ENCODE results near the gene KREMEN2.
"Not testable (repeated sequence)": the region's sequence is repeated elsewhere in the genome, so short reads cannot be mapped to it uniquely, and the experiment has no call there.

KREMEN2 gene

GRCh38 chr16:2924901-2925755 is 38.9 kb upstream of the KREMEN2 start:
- H3K27me3 ChIP-seq (ENCODE audit: insufficient read depth, low read depth): no peaks in the 10 kb centered on the region
- no peak overlapping the region for H3K9ac ChIP-seq
- peaks cover 14% of the 10 kb centered on the region for H3K4me1 ChIP-seq (ENCODE audit: low read depth, poor library complexity, severe bottlenecking)
- no peak overlapping the region for H3K27ac ChIP-seq
- H2AFZ ChIP-seq (ENCODE audit: low read depth): no peak overlapping the region
- H3K36me3 ChIP-seq (ENCODE audit: insufficient read depth): no peaks in the 10 kb centered on the region
- no peaks in the 10 kb centered on the region for H3K79me2 ChIP-seq (ENCODE audit: insufficient read depth, low read depth)
- no peaks in the 10 kb centered on the region for H4K20me1 ChIP-seq (ENCODE audit: insufficient read depth)
- no peak overlapping the region for H3K4me3 ChIP-seq (IDR thresholded peaks at IDR 0.05; ENCODE audit: insufficient read depth, low read depth, low read length)
- TF ChIP-seq CTCF (conservative IDR thresholded peaks at IDR 0.05; ENCODE audit: low read depth, low read length): no peak
- H3K4me2 ChIP-seq: no peak overlapping the region

- H3K4me3 ChIP-seq (IDR thresholded peaks at IDR 0.05; ENCODE audit: insufficient read depth, low read depth, low read length): no peak overlapping the region
- peak overlapping the region; percentile 40; the same call in 1 of the 2 replicates for H3K4me2 ChIP-seq
- TF ChIP-seq CTCF (conservative IDR thresholded peaks at IDR 0.05; ENCODE audit: low read depth, low read length): no peak
- H3K36me3 ChIP-seq (ENCODE audit: insufficient read depth): no peaks in the 10 kb centered on the region
- no peak overlapping the region for H3K9ac ChIP-seq
- no peaks in the 10 kb centered on the region for H4K20me1 ChIP-seq (ENCODE audit: insufficient read depth)
- no peaks in the 10 kb centered on the region for H3K27me3 ChIP-seq (ENCODE audit: insufficient read depth, low read depth)
- H2AFZ ChIP-seq (ENCODE audit: low read depth): no peak overlapping the region
- H3K27ac ChIP-seq: no peak overlapping the region
- H3K79me2 ChIP-seq (ENCODE audit: insufficient read depth, low read depth): no peaks in the 10 kb centered on the region
- H3K4me1 ChIP-seq (ENCODE audit: low read depth, poor library complexity, severe bottlenecking): peaks cover 14% of the 10 kb centered on the region
Observed at GRCh38 chr16:2925951-2926649, 38.0 kb upstream of the KREMEN2 start.

GRCh38 chr16:2926650-2926999 is 37.5 kb upstream of the KREMEN2 start:
- no peak overlapping the region for H3K27ac ChIP-seq
- no peaks in the 10 kb centered on the region for H4K20me1 ChIP-seq (ENCODE audit: insufficient read depth)
- peak overlapping the region; percentile 40 for H3K4me2 ChIP-seq
- peaks cover 14% of the 10 kb centered on the region for H3K4me1 ChIP-seq (ENCODE audit: low read depth, poor library complexity, severe bottlenecking)
- no peaks in the 10 kb centered on the region for H3K27me3 ChIP-seq (ENCODE audit: insufficient read depth, low read depth)
- H3K79me2 ChIP-seq (ENCODE audit: insufficient read depth, low read depth): no peaks in the 10 kb centered on the region
- no peak overlapping the region for H3K9ac ChIP-seq
- H2AFZ ChIP-seq (ENCODE audit: low read depth): 0 out of 2 replicates have a peak overlapping the region, but pooled peaks have one; percentile 19
- H3K36me3 ChIP-seq (ENCODE audit: insufficient read depth): no peaks in the 10 kb centered on the region
- no peak overlapping the region for H3K4me3 ChIP-seq (IDR thresholded peaks at IDR 0.05; ENCODE audit: insufficient read depth, low read depth, low read length)
- TF ChIP-seq CTCF (conservative IDR thresholded peaks at IDR 0.05; ENCODE audit: low read depth, low read length): no peak

GRCh38 chr16:2927010-2927646 is 36.9 kb upstream of the KREMEN2 start:
- H3K27me3 ChIP-seq (ENCODE audit: insufficient read depth, low read depth): no peaks in the 10 kb centered on the region
- peak overlapping the region; percentile 40 for H3K4me2 ChIP-seq
- peak; percentile 99 for TF ChIP-seq CTCF (conservative IDR thresholded peaks at IDR 0.05; ENCODE audit: low read depth, low read length)
- no peaks in the 10 kb centered on the region for H3K36me3 ChIP-seq (ENCODE audit: insufficient read depth)
- no peak overlapping the region for H3K4me3 ChIP-seq (IDR thresholded peaks at IDR 0.05; ENCODE audit: insufficient read depth, low read depth, low read length)
- H3K27ac ChIP-seq: no peak overlapping the region
- no peaks in the 10 kb centered on the region for H4K20me1 ChIP-seq (ENCODE audit: insufficient read depth)
- H3K79me2 ChIP-seq (ENCODE audit: insufficient read depth, low read depth): no peaks in the 10 kb centered on the region
- peaks cover 14% of the 10 kb centered on the region for H3K4me1 ChIP-seq (ENCODE audit: low read depth, poor library complexity, severe bottlenecking)
- 0 out of 2 replicates have a peak overlapping the region, but pooled peaks have one; percentile 19 for H2AFZ ChIP-seq (ENCODE audit: low read depth)
- H3K9ac ChIP-seq: no peak overlapping the region

- H3K4me1 ChIP-seq (ENCODE audit: low read depth, poor library complexity, severe bottlenecking): peaks cover 14% of the 10 kb centered on the region
- H3K27me3 ChIP-seq (ENCODE audit: insufficient read depth, low read depth); H3K4me2 ChIP-seq; H3K79me2 ChIP-seq (ENCODE audit: insufficient read depth, low read depth); H3K4me3 ChIP-seq (IDR thresholded peaks at IDR 0.05; ENCODE audit: insufficient read depth, low read depth, low read length); H3K9ac ChIP-seq; H2AFZ ChIP-seq (ENCODE audit: low read depth); H4K20me1 ChIP-seq (ENCODE audit: insufficient read depth); H3K27ac ChIP-seq; H3K36me3 ChIP-seq (ENCODE audit: insufficient read depth): not testable (repeated sequence)
Observed at GRCh38 chr16:2928151-2928550, 35.9 kb upstream of the KREMEN2 start.
